Retinal pigment epithelial cell (primary cell): ENCODE data around the gene DYNC2LI1.
A peak's percentile ranks its signal among the peaks of the same experiment; 100 is the strongest.

ENCODE experiments used
- DNase-seq: peaks from one replicate; pipeline ENCODE4 v3.0.0-alpha.2; 2010; ENCODE audit warnings: low read depth
- H3K4me3 ChIP-seq: 2 replicates; pipeline ENCODE4 v1.5.1; 2011; ENCODE audit warnings: mild to moderate bottlenecking, low read length, control low read depth, moderate library complexity
- TF ChIP-seq, protein P1 (sequence below): conservative IDR thresholded peaks from 2 replicates; pipeline ENCODE4 v1.5.1; 2011; ENCODE audit warnings: low read depth, low read length, control low read depth, inconsistent platforms

The DYNC2LI1 gene

DNA sequence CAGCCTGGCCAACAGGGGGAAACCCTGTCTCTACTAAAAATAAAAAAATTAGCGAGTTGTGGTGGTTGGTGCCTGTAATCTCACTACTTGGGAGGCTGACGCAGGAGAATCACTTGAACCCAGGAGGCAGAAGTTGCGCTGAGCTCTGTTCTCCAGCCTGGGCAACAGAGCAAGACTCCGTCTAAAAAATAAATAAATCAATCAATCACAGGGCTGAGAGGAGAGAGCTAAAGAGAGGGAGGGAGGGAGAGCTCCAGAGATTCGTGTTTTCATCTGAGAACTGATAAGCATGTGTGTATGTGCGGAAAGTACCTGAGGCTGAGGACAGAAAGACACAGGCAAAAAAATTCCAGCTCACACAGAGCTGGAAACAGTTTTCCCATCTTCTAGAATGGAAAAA lies 37.2 kb upstream of the DYNC2LI1 start:
- DNase-seq: no peak
- TF ChIP-seq, protein P1, sequence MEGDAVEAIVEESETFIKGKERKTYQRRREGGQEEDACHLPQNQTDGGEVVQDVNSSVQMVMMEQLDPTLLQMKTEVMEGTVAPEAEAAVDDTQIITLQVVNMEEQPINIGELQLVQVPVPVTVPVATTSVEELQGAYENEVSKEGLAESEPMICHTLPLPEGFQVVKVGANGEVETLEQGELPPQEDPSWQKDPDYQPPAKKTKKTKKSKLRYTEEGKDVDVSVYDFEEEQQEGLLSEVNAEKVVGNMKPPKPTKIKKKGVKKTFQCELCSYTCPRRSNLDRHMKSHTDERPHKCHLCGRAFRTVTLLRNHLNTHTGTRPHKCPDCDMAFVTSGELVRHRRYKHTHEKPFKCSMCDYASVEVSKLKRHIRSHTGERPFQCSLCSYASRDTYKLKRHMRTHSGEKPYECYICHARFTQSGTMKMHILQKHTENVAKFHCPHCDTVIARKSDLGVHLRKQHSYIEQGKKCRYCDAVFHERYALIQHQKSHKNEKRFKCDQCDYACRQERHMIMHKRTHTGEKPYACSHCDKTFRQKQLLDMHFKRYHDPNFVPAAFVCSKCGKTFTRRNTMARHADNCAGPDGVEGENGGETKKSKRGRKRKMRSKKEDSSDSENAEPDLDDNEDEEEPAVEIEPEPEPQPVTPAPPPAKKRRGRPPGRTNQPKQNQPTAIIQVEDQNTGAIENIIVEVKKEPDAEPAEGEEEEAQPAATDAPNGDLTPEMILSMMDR: no peak
- no peak overlapping the region for H3K4me3 ChIP-seq

DNA sequence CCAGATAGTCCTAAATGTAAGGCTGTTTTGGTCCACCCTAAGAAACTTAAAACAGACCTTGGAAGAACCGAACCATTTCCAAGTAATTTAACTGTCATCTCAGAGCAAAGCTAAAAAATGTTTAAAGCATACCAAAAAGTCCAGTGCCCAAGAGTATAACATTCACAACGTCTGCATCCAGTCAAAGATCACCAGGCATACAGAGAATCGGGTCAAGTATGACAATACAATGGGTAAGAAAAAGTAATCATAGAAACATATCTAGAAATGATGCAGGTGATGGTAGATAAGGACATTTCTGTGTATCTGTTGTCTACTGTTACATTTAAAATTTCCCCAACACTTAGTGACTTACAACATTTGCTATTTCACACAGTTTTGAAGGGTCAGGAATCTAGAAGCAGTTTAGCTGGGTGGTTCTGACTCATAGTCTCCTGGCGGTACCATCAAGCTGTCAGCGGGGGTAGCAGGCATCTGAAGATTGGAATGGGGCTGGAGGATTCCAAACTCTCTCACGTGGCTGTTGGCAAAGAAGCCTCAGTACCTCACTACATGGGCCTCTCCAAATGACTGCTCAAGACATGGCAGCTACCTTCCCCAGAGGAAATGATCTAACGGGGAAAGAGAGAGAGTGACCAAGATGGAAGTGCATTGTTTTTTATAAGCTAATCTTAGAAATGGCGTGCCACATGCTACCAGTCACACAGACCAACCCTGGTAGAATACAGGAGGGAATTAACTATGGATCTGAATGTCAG lies 36.6 kb upstream of the DYNC2LI1 start:
- TF ChIP-seq, protein P1: no peak
- no peak overlapping the region for H3K4me3 ChIP-seq
- peak; percentile 88 for DNase-seq

DNA sequence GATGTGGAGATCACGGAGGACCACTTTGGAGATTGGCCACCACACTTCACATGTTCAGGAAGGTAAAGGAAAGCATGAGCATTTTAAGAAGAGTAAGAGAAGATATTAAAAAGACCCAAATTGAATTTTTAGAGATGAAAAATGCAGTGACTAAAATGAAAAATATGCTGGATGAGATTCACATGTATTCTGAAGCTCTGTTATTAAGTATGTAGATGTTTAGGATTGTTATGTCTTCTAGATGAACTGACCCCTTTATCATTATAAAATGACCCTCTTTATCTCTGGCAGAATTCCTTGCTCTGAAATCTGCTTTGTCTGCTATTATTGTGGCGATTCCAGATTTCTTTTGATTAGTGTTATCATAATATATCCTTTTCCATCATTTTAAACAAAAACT lies 36.0 kb upstream of the DYNC2LI1 start:
- DNase-seq: no peak
- H3K4me3 ChIP-seq: no peak overlapping the region
- TF ChIP-seq, protein P1: no peak

DNA sequence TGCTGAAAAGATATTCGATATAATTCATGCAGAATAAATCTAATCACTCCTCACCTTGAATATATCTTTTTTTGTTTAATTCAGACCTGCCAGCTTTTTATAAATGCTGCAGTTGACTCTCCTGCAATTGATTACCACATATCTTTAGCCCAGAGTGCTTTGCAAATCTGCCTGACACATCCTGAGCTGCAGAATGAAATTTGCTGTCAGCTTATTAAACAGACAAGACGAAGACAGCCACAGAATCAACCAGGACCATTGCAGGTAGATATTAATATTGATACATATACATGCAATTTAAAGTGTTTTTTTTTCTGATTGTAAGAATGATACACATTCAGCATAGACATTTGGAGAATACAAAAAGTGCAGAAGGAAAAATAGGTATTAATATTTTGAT lies 35.6 kb upstream of the DYNC2LI1 start:
- TF ChIP-seq, protein P1: no peak
- H3K4me3 ChIP-seq: no peak overlapping the region
- DNase-seq: no peak

DNA sequence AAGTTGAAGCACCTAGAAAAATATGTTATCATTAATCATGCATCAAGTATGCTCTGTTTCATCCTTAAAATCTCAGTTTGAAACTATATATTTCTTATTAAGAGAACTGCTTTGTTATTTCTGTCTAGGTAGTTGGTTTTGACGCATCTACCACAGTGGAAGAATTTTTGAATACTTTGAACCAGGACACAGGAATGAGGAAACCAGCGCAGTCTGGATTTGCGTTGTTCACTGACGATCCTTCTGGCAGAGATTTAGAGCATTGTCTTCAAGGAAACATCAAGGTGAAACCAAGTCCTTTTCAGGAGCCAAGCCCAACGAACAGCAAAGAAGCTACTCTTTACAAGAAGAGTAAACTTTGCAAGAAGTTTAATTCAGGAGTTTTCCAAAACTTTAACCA lies 30.1 kb upstream of the DYNC2LI1 start:
- TF ChIP-seq, protein P1: no peak
- no peak overlapping the region for H3K4me3 ChIP-seq
- no peak for DNase-seq

DNA sequence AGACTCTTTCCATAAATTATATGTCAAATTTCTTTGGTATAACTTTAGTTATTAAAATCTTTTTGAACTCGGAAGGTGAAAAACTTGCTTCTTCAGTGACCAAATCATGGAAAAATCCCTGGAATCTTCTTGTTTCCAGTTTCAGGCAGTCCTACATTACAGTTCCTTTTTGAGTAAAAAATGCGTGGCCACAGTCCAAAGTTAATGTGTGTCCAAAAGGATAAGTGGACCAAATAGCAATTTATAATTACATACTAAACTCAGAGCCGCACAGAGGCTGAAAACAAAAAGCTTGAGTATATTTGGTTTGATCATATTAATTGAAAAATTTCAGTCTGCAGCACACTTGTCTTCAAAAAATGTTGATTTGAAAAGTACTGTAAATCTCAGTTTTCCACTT lies 28.4 kb upstream of the DYNC2LI1 start:
- TF ChIP-seq, protein P1: no peak
- peak; percentile 52 for DNase-seq
- no peak overlapping the region for H3K4me3 ChIP-seq

DNA sequence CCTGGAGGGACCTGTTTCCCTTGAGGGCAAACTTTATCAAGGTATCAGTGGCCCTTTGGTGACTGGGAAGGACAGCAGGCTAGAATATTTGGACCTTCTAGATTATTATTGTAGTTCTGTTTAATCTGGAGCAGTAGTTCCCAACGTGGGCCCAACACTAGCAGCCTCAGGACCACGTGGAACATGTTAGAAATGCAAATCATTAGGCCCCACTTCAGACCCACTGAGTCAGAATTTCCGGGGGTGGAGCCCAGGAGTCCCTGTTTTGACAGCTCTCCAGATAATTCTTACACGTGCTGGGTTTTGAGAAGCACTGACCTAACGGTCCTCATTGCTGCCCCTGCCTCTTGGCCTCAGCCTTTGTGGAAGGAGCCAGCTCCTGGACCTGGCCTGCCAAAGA lies 25.5 kb upstream of the DYNC2LI1 start:
- TF ChIP-seq, protein P1: no peak
- DNase-seq: no peak
- no peak overlapping the region for H3K4me3 ChIP-seq
